Measurements from ENCODE around the gene SBNO2. TPM values are rescaled to one million over a fixed set of nuclear protein-coding genes. Genes with fewer than 3 reads are reported as not detected.

Gene SBNO2
- total RNA-seq, 1 donor from 2014 or later = 91.6 TPM

DNA sequence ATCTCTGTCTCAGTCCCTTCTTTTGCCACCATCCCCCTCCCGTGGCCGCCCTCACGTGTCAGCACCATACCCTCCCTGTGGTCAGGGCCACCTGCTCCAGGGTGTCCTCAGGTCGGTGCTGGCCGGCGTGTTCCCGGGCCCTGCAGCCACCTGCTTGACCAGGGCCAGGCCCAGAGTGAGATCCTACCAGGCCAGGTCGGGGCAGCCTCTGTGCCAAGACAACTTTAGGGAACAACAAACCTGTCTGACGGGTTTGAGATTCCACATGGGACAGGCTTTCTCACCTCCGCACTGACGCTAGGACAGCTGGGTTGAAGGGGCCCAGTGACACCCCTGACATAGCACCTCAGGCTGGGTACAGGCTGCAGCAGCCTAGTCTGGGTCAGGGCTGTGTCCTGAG is 7.5 kb upstream of the SBNO2 start:
- TF ChIP-seq, protein P1, sequence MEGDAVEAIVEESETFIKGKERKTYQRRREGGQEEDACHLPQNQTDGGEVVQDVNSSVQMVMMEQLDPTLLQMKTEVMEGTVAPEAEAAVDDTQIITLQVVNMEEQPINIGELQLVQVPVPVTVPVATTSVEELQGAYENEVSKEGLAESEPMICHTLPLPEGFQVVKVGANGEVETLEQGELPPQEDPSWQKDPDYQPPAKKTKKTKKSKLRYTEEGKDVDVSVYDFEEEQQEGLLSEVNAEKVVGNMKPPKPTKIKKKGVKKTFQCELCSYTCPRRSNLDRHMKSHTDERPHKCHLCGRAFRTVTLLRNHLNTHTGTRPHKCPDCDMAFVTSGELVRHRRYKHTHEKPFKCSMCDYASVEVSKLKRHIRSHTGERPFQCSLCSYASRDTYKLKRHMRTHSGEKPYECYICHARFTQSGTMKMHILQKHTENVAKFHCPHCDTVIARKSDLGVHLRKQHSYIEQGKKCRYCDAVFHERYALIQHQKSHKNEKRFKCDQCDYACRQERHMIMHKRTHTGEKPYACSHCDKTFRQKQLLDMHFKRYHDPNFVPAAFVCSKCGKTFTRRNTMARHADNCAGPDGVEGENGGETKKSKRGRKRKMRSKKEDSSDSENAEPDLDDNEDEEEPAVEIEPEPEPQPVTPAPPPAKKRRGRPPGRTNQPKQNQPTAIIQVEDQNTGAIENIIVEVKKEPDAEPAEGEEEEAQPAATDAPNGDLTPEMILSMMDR (IDR thresholded peaks at IDR 0.05) = no peak
- no peaks in the 10 kb centered on the region for H3K9me3 ChIP-seq
- H3K27ac ChIP-seq = peak overlapping the region; percentile 78
- H3K4me1 ChIP-seq = peaks cover 40% of the 10 kb centered on the region
- DNase-seq (peak; percentile 88), ATAC-seq (peak; percentile 80 to 81)
- H3K4me3 ChIP-seq = no peak overlapping the region
- no peaks in the 10 kb centered on the region for H3K27me3 ChIP-seq (ENCODE audit: low read depth)
- intact Hi-C loops (cut with DNase I) = no loop called here
- H3K36me3 ChIP-seq = no peaks in the 10 kb centered on the region

DNA sequence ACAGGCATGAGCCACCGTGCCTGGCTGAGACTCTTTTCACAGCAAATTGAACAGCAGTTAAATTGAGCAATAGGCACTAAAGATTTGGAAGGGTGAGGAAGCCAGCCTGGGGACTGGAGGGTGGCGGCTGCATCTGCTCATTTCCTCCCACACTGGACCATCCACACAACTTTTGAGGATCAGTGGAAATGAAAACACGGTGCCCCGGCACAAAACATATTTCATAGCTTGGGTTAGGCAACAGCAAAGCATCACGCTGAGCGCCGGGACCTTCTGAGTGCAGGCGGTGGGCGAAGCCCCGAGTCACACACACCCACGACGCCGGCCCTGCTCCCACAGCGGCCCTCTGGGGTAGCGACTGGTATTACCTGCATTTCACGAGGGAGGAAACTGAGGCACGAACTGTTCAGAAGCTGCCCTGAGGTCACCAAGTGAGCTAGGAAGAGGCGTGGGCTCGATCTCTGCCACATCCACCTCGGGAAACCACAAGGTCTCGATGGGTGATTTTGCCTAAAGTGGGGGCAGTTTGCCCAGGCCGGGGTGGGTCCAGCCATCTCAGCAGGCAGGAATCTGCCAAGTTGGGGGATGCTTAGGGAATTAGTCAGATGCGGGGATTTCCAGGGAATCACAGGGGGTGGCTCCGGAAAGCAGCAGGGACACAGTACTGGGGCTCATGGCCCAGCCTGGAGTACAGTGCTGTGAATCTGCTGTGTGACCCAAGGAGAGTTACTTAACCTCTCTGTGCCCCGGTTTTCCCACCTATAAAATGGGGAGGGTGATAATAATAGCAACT is 3.5 kb upstream of the SBNO2 start:
- no peaks in the 10 kb centered on the region for H3K36me3 ChIP-seq
- H3K4me3 ChIP-seq = no peak overlapping the region
- no peaks in the 10 kb centered on the region for H3K9me3 ChIP-seq
- intact Hi-C loops (cut with DNase I) = no loop called here
- peaks cover 43% of the 10 kb centered on the region for H3K4me1 ChIP-seq
- no peak for DNase-seq
- ATAC-seq = peak in 1 of 2 donors; percentile 8
- TF ChIP-seq, protein P1 (IDR thresholded peaks at IDR 0.05) = no peak
- peak overlapping the region; percentile 74 for H3K27ac ChIP-seq
- no peaks in the 10 kb centered on the region for H3K27me3 ChIP-seq (ENCODE audit: low read depth)

- TF ChIP-seq, protein P1 (IDR thresholded peaks at IDR 0.05) = no peak
- peak overlapping the region; percentile 96 for H3K27ac ChIP-seq
- no peaks in the 10 kb centered on the region for H3K9me3 ChIP-seq
- H3K27me3 ChIP-seq (ENCODE audit: low read depth) = no peaks in the 10 kb centered on the region
- no peaks in the 10 kb centered on the region for H3K36me3 ChIP-seq
- H3K4me1 ChIP-seq = peaks cover 67% of the 10 kb centered on the region
- intact Hi-C loops (cut with DNase I) = no loop called here
- H3K4me3 ChIP-seq = peak overlapping the region; percentile 79
- peak; percentile 1 to 10 for ATAC-seq
- no peak for DNase-seq
These were observed 766 bp downstream of the SBNO2 start for GRCh38 chr19:1173159-1173844.

- Histone ChIP-seq H3K27me3 (ENCODE audit: low read depth) (no peaks in the 10 kb centered on the region), H3K36me3 (no peaks in the 10 kb centered on the region), H3K27ac (peak overlapping the region; percentile 96), H3K9me3 (no peaks in the 10 kb centered on the region), H3K4me1 (peaks cover 69% of the 10 kb centered on the region), H3K4me3 (peak overlapping the region; percentile 79)
- TF ChIP-seq, protein P1 (IDR thresholded peaks at IDR 0.05) = no peak
- DNase-seq (peak; percentile 50), ATAC-seq (peak; percentile 39 to 63)
- intact Hi-C loops (cut with DNase I) = no loop called here
These were observed 1.5 kb downstream of the SBNO2 start for GRCh38 chr19:1172353-1173158.

DNA sequence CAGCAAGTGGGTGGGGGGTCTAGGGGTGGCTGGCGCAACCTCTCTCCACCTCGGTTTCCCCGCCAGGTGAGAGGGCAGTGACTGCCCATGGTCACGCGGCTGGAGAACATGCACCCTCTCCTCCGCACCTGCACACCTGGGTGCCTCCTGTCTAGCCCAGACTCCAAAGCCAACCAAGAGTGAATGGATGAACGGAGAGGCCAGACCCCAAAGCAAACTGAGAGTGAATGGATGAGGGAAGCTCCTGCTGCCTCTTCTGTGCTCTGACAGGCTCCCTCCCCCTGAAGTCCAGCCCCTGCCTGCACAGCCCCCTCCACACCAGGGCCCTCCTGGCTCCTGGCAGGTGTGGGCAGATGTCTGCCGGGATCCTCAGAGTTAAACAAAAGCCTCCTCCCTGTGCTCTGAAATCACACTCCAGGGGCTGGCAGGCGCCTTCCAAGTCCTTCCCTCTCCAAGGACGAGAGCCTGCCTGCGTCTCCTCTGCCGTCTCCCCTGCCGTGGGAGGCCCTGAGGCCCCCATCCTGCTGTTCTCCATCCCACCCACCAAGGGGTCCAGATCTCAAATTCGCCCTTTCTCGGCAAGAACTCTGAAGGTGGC is 2.2 kb downstream of the SBNO2 start:
- TF ChIP-seq, protein P1 (IDR thresholded peaks at IDR 0.05) = no peak
- ATAC-seq (peak in 1 of 2 donors; percentile 7), DNase-seq (peak; percentile 46)
- Histone ChIP-seq H3K27me3 (ENCODE audit: low read depth) (no peaks in the 10 kb centered on the region), H3K27ac (peak overlapping the region; percentile 96), H3K9me3 (no peaks in the 10 kb centered on the region), H3K4me1 (peaks cover 69% of the 10 kb centered on the region), H3K36me3 (peaks cover 5% of the 10 kb centered on the region), H3K4me3 (peak overlapping the region; percentile 79)
- intact Hi-C loops (cut with DNase I) = no loop called here
